ENCODE results near the gene SKIDA1.
A peak's percentile ranks its signal among the peaks of the same experiment; 100 is the strongest.

- TF ChIP-seq GATA2 (IDR thresholded peaks at IDR 0.05; ENCODE audit: low read depth, low read length) (peak; percentile 43; the same call in 1 of the 2 replicates), GATA3 (IDR thresholded peaks at IDR 0.05; ENCODE audit: low read depth, low read length) (no peak)
Observed at GRCh38 chr10:21495002-21495751, 30.3 kb downstream of the SKIDA1 start.
